H1 (cell line): Measurements from ENCODE around the gene PAK5. TPM values are rescaled to one million over a fixed set of nuclear protein-coding genes. Genes with fewer than 3 reads are reported as not detected.

Source experiments
- CTCF ChIA-PET: fragments of 300-600 bp; sonication (Branson Sonifier 250); formaldehyde crosslinking; loops from one replicate; lab custom pipeline; 2021; ENCODE audit not compliant: partially characterized antibody; lab: Charles Lee
- POLR2A ChIA-PET: fragments of 300-600 bp; sonication (Branson Sonifier 250); formaldehyde crosslinking; loops from one replicate; lab custom pipeline; 2021; ENCODE audit warnings: inconsistent platforms; ENCODE audit not compliant: partially characterized antibody; lab: Charles Lee
- DNase-seq, 2 experiments: peaks; one replicate each; pipeline versions ENCODE4 v3.0.0 to v3.0.0-alpha.2; 2010 to 2022; ENCODE audit warnings: low spot score in 2 of 2, low read depth in 1 of 2, mixed read lengths in 1 of 2
- FAIRE-seq: peaks from 2 replicates; lab custom pipeline; 2011; peaks lifted over from hg19 to GRCh38; lab: Jason Lieb, UNC
- H2AFZ ChIP-seq: 2 replicates; pipeline ENCODE4 v1.8.1; 2012; ENCODE audit warnings: low read length, inconsistent platforms
- H2AK5ac ChIP-seq: 2 replicates; pipeline ENCODE4 v1.6.1; 2013; ENCODE audit warnings: low read depth, low read length
- H2BK120ac ChIP-seq: replicated peaks from 2 replicates; pipeline ENCODE3; 2013; ENCODE audit warnings: low read depth, low read length, inconsistent platforms
- H2BK12ac ChIP-seq: 2 replicates; pipeline ENCODE4 v1.6.1; 2013; ENCODE audit warnings: low read depth, low read length
- H2BK15ac ChIP-seq: 2 replicates; pipeline ENCODE4 v1.6.1; 2013; ENCODE audit warnings: low read length
- H2BK20ac ChIP-seq: 2 replicates; pipeline ENCODE4 v1.6.1; 2013; ENCODE audit warnings: low read length
- H2BK5ac ChIP-seq: 2 replicates; pipeline ENCODE4 v1.6.1; 2013; ENCODE audit warnings: low read depth, low read length
- H3K14ac ChIP-seq: 2 replicates; pipeline ENCODE4 v1.6.1; 2013; ENCODE audit warnings: inconsistent platforms; ENCODE audit not compliant: insufficient read length
- H3K18ac ChIP-seq: 2 replicates; pipeline ENCODE4 v1.6.1; 2013; ENCODE audit warnings: low read length; ENCODE audit errors: extremely low read depth
- H3K23ac ChIP-seq: 2 replicates; pipeline ENCODE4 v1.6.1; 2013; ENCODE audit warnings: inconsistent platforms; ENCODE audit not compliant: insufficient read length
- H3K23me2 ChIP-seq: 2 replicates; pipeline ENCODE4 v1.6.1; 2013; ENCODE audit warnings: low read depth, low read length
- H3K27ac ChIP-seq: 2 replicates; pipeline ENCODE4 v1.6.1; 2011; ENCODE audit warnings: low read depth, low read length, inconsistent platforms
- H3K27me3 ChIP-seq, 4 experiments: replicated peaks in 1 of 4; 1 replicate in 1 of 4; 2 replicates in 3 of 4; pipeline versions ENCODE4 v1.6.1 to v1.8.1; 2011 to 2013; ENCODE audit warnings: low read length in 3 of 4, mild to moderate bottlenecking in 3 of 4, inconsistent platforms in 2 of 4, mixed read lengths in 2 of 4, moderate library complexity in 1 of 4; ENCODE audit not compliant: control insufficient read depth in 3 of 4, insufficient read depth in 3 of 4; ENCODE audit errors: extremely low read depth in 1 of 4
- H3K36me3 ChIP-seq, 4 experiments: 2 replicates each; pipeline versions ENCODE4 v1.6.1 to v1.8.1; 2011 to 2013; ENCODE audit warnings: mild to moderate bottlenecking in 4 of 4, low read length in 3 of 4, moderate library complexity in 2 of 4, control low read depth in 1 of 4, inconsistent platforms in 1 of 4; ENCODE audit not compliant: insufficient read depth in 4 of 4, control insufficient read depth in 2 of 4
- H3K4ac ChIP-seq: replicated peaks from 2 replicates; pipeline ENCODE3; 2013; ENCODE audit warnings: low read length, low read depth, mixed read lengths, inconsistent platforms; ENCODE audit not compliant: insufficient read length
- H3K4me1 ChIP-seq, 4 experiments: replicated peaks in 1 of 4; 1 replicate in 1 of 4; 2 replicates in 3 of 4; pipeline versions ENCODE4 v1.6.1 to v1.8.1; 2011 to 2013; ENCODE audit warnings: low read length in 3 of 4, inconsistent platforms in 2 of 4, mixed read lengths in 1 of 4; ENCODE audit not compliant: insufficient read depth in 4 of 4, control insufficient read depth in 3 of 4
- H3K4me2 ChIP-seq, 2 experiments: 2 replicates each; pipeline versions ENCODE4 v1.6.1 to v1.8.1; 2011 to 2013; ENCODE audit warnings: low read depth in 2 of 2, low read length in 2 of 2, control low read depth in 1 of 2, inconsistent platforms in 1 of 2, mild to moderate bottlenecking in 1 of 2; ENCODE audit not compliant: insufficient read depth in 1 of 2
- H3K4me3 ChIP-seq, 4 experiments: fragments of 200-600, 300-600 bp in 1 of 4; sonication (generic), shearing (Covaris generic), sonication (Bioruptor Twin) in 1 of 4; 2 replicates each; pipeline versions ENCODE4 v1.5.1 to v1.8.1; 2011 to 2016; ENCODE audit warnings: low read length in 4 of 4, low read depth in 3 of 4, control low read depth in 2 of 4, inconsistent platforms in 2 of 4, mild to moderate bottlenecking in 2 of 4, mixed read lengths in 1 of 4, moderate library complexity in 1 of 4; ENCODE audit not compliant: insufficient read depth in 2 of 4; ENCODE audit errors: extremely low read depth in 1 of 4
- H3K56ac ChIP-seq: replicated peaks from 2 replicates; pipeline ENCODE3; 2013; ENCODE audit warnings: low read depth, mild to moderate bottlenecking, mixed read lengths, low read length, inconsistent platforms; ENCODE audit not compliant: insufficient read length
- H3K79me1 ChIP-seq: 2 replicates; pipeline ENCODE4 v1.6.1; 2013; ENCODE audit warnings: low read depth, low read length, control low read depth
- H3K79me2 ChIP-seq, 2 experiments: 2 replicates each; pipeline versions ENCODE4 v1.6.1 to v1.8.1; 2012 to 2013; ENCODE audit warnings: low read length in 2 of 2, mild to moderate bottlenecking in 2 of 2, inconsistent platforms in 1 of 2; ENCODE audit not compliant: insufficient read depth in 2 of 2, control insufficient read depth in 1 of 2
- H3K9ac ChIP-seq, 4 experiments: replicated peaks in 1 of 4; 1 replicate in 1 of 4; 2 replicates in 3 of 4; pipeline versions ENCODE4 v1.6.1 to v1.8.1; 2011 to 2013; ENCODE audit warnings: low read depth in 3 of 4, low read length in 3 of 4, control low read depth in 2 of 4, mild to moderate bottlenecking in 2 of 4, moderate library complexity in 2 of 4, inconsistent platforms in 1 of 4; ENCODE audit errors: extremely low read depth in 1 of 4
- H3K9me3 ChIP-seq, 2 experiments: 2 replicates each; pipeline versions ENCODE4 v1.6.1 to v1.8.1; 2012 to 2013; ENCODE audit warnings: mild to moderate bottlenecking in 2 of 2, moderate library complexity in 2 of 2, control low read depth in 1 of 2, inconsistent platforms in 1 of 2, low read depth in 1 of 2, low read length in 1 of 2, mixed read lengths in 1 of 2; ENCODE audit not compliant: insufficient read depth in 2 of 2
- H4K20me1 ChIP-seq, 2 experiments: replicated peaks in 1 of 2; 2 replicates each; pipeline versions ENCODE3 to v1.8.1; 2011 to 2013; ENCODE audit warnings: inconsistent platforms in 2 of 2, low read length in 2 of 2, mild to moderate bottlenecking in 1 of 2; ENCODE audit not compliant: insufficient read depth in 2 of 2, control insufficient read depth in 1 of 2
- H4K5ac ChIP-seq: 2 replicates; pipeline ENCODE4 v1.6.1; 2013; ENCODE audit warnings: low read length, low read depth, mixed read lengths, inconsistent platforms; ENCODE audit not compliant: insufficient read length
- H4K8ac ChIP-seq: 2 replicates; pipeline ENCODE4 v1.8.0; 2013; ENCODE audit warnings: mild to moderate bottlenecking, moderate library complexity, low read length, inconsistent platforms; ENCODE audit not compliant: insufficient read depth; ENCODE audit errors: extremely low read depth
- H4K91ac ChIP-seq: replicated peaks from 2 replicates; pipeline ENCODE3; 2013; ENCODE audit warnings: low read length, mixed read lengths, inconsistent platforms; ENCODE audit not compliant: insufficient read length
- CTCF ChIP-seq, 3 experiments: IDR thresholded peaks; 1 replicate in 2 of 3; 2 replicates in 1 of 3; pipeline versions ENCODE4 v1.5.1 to v1.6.1; 2011; ENCODE audit warnings: low read length in 3 of 3, mild to moderate bottlenecking in 3 of 3, inconsistent platforms in 2 of 3, low read depth in 1 of 3, moderate library complexity in 1 of 3; ENCODE audit not compliant: insufficient read depth in 1 of 3; ENCODE audit errors: control extremely low read depth in 1 of 3
- EZH2 ChIP-seq: fragments of 200-600 bp; sonication (generic); IDR thresholded peaks from 2 replicates; pipeline ENCODE4 v1.7.1; 2012; ENCODE audit warnings: low read depth, mild to moderate bottlenecking, moderate library complexity, low read length, inconsistent platforms; ENCODE audit not compliant: severe bottlenecking
- HDAC6 ChIP-seq: IDR thresholded peaks from one replicate; pipeline ENCODE4 v1.7.1; 2012; ENCODE audit warnings: low read depth, mild to moderate bottlenecking, inconsistent platforms, low read length, moderate library complexity
- PHF8 ChIP-seq: fragments of 200-600 bp; sonication (generic); conservative IDR thresholded peaks from 2 replicates; pipeline ENCODE4 v1.7.1; 2012; ENCODE audit warnings: low read depth, mild to moderate bottlenecking, inconsistent platforms, low read length, moderate library complexity
- RFX5 ChIP-seq: IDR thresholded peaks from 2 replicates; pipeline ENCODE4 v1.6.1; 2011; ENCODE audit warnings: low read depth, low read length, improper control_type of control experiment, borderline replicate concordance
- SP2 ChIP-seq: IDR thresholded peaks from 2 replicates; pipeline ENCODE4 v1.6.1; 2012; ENCODE audit warnings: mild to moderate bottlenecking, low read length, inconsistent platforms
- SRF ChIP-seq: IDR thresholded peaks from 2 replicates; pipeline ENCODE4 v1.6.1; 2011; ENCODE audit warnings: mild to moderate bottlenecking, low read depth, low read length, moderate library complexity
- SUZ12 ChIP-seq: fragments of 200-600 bp; sonication (generic); IDR thresholded peaks from 2 replicates; pipeline ENCODE4 v1.6.1; 2012; ENCODE audit warnings: mild to moderate bottlenecking, inconsistent platforms, low read length, moderate library complexity, mixed read lengths
- TEAD4 ChIP-seq: IDR thresholded peaks from 2 replicates; pipeline ENCODE4 v1.6.1; 2012; ENCODE audit warnings: low read depth, low read length, inconsistent platforms, mixed read lengths
- WGBS, 2 experiments: shearing (Covaris generic) in 1 of 2; methylation state at CpG; one replicate each; pipeline versions ENCODE4 v1.1.6 to v1.1.7; 2013 to 2015; ENCODE audit warnings: low lambda C conversion rate in 2 of 2, mixed read lengths in 2 of 2, inconsistent platforms in 1 of 2, low coverage in 1 of 2, missing lambda C conversion rate in 1 of 2; ENCODE audit not compliant: insufficient replicate concordance in 2 of 2, insufficient coverage in 1 of 2, insufficient read length in 1 of 2; ENCODE audit errors: extremely low coverage in 1 of 2, missing lambda C conversion rate in 1 of 2; 5-methylcytosine and 5-hydroxymethylcytosine counted together
- polyA plus RNA-seq, 7 experiments: library from polyadenylated mRNA; depleted of rRNA in 3 of 7; stranded (reverse) in 5 of 7; unstranded in 2 of 7; fragments of >200 nt in 5 of 7; fragments of 200-250 nt in 2 of 7; gene quantifications; 1 replicate in 5 of 7; 2 replicates in 1 of 7; 4 replicates in 1 of 7; pipeline versions ENCODE4 v1.2.1 to v1.2.3, GENCODE V29; 2011 to 2013; ENCODE audit warnings: missing spikeins in 2 of 7, mixed read lengths in 2 of 7
- total RNA-seq: library from RNA; stranded (reverse); fragmentation: NEBNext Ultra II Directional; extraction: Animal tissue kit (Norgen Biotek cat#: 25700); gene quantifications from 2 replicates; pipeline ENCODE4 v1.2.1, GENCODE V29; 2021

Gene PAK5
- total and polyA plus RNA-seq, 2 of the 8 experiments (the other 6 are each of a cell fraction or from before 2014, with no cell fraction given): 0.54 to 0.80 TPM

- TF ChIP-seq RFX5 (no peak), SP2 (no peak), TEAD4 (no peak), HDAC6 (no peak), SUZ12 (no peak), CTCF (IDR thresholded peaks at IDR 0.05; ENCODE audit: control extremely low read depth in 1 of 3, insufficient read depth in 1 of 3, low read depth in 1 of 3, low read length in 3 of 3) (no peak), PHF8 (no peak), SRF (no peak), EZH2 (no peak)
- no peaks in the 10 kb centered on the region for H3K4me1 ChIP-seq
- H2BK12ac ChIP-seq: no peak overlapping the region
- H3K27me3 ChIP-seq: no peaks in the 10 kb centered on the region
- no peak overlapping the region for H3K4me2 ChIP-seq
- H3K23ac ChIP-seq: no peak overlapping the region
- no peak overlapping the region for H4K8ac ChIP-seq
- no peak overlapping the region for H2AK5ac ChIP-seq
- H3K18ac ChIP-seq: no peak overlapping the region
- DNase-seq (no peak), FAIRE-seq (no peak)
- H3K9me3 ChIP-seq: no peaks in the 10 kb centered on the region
- no peak overlapping the region for H3K27ac ChIP-seq
- H4K91ac ChIP-seq: no peak overlapping the region
- H2AFZ ChIP-seq: no peak overlapping the region
- no peak overlapping the region for H3K56ac ChIP-seq
- no peaks in the 10 kb centered on the region for H3K79me1 ChIP-seq
- CTCF ChIA-PET: interaction anchor here (1.1 kb wide), 1 partner anchor 9 kb away, joined by 6 read pairs; no protein-coding TSS in a partner anchor
- H2BK5ac ChIP-seq: no peak overlapping the region
- no peaks in the 10 kb centered on the region for H3K23me2 ChIP-seq
- no peak overlapping the region for H2BK20ac ChIP-seq
- H3K4ac ChIP-seq: no peak overlapping the region
- H3K79me2 ChIP-seq: no peaks in the 10 kb centered on the region
- H3K4me3 ChIP-seq: no peak overlapping the region
- H2BK120ac ChIP-seq: no peak overlapping the region
- WGBS, 2 experiments: 84% methylated on average over 2 of the region's 2 CpGs; no CpG with 5 or more reads in 1 of the 2 experiments
- no peak overlapping the region for H2BK15ac ChIP-seq
- H4K20me1 ChIP-seq: no peaks in the 10 kb centered on the region
- no peaks in the 10 kb centered on the region for H3K36me3 ChIP-seq
- no peak overlapping the region for H4K5ac ChIP-seq
- no peak overlapping the region for H3K9ac ChIP-seq
- POLR2A ChIA-PET: no interaction called here
- H3K14ac ChIP-seq: no peak overlapping the region
Measured at GRCh38 chr20:9550871-9551270, 288.0 kb downstream of the PAK5 start.
